ENCODE measurements around the gene KCNMA1. TPM values are rescaled to one million over a fixed set of nuclear protein-coding genes. Genes with fewer than 3 reads are reported as not detected.

Gene KCNMA1
- total RNA-seq, 1 experiment from 2014 or later: 143 TPM

DNA sequence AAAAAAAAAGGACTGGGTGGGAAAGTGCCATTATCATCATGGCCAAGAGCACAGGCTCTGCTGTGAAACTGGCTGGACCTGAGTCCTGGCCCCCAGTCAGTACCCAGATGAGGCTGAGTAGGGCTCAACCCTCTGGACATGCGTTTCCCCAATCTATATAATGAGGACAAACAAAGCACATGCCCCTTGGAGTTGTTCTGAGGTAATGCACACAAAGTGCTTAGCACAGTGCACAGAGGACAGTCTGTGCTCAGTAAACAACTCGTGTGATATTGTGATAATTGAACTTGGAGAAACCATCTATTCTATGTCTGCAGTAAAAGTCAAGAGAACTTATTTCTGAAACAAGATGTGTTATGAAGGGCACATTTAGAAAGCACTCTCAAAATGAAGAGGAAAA lies 138.8 kb downstream of the KCNMA1 start:
- Histone ChIP-seq H3K9ac (ENCODE audit: low read length) (no peak overlapping the region), H3K36me3 (ENCODE audit: low read depth, low read length) (no peaks in the 10 kb centered on the region; the same call in 1 of the 2 replicates), H3K9me2 (replicated peaks; ENCODE audit: low read length) (no peaks in the 10 kb centered on the region), H2AFZ (ENCODE audit: low read length) (no peak overlapping the region), H3K4me3 (ENCODE audit: low read length) (no peak overlapping the region), H3K79me2 (ENCODE audit: low read length) (peaks cover 53% of the 10 kb centered on the region), H3K4me1 (ENCODE audit: insufficient read depth, low read length) (peaks cover 36% of the 10 kb centered on the region), H3K27me3 (ENCODE audit: low read length) (no peaks in the 10 kb centered on the region), H3K9me3 (ENCODE audit: low read length) (no peaks in the 10 kb centered on the region), H3K4me2 (ENCODE audit: low read length) (no peak overlapping the region), H3K27ac (ENCODE audit: low read length) (no peak overlapping the region), H4K20me1 (ENCODE audit: low read length) (no peaks in the 10 kb centered on the region), H3F3A (ENCODE audit: low read length, unreplicated experiment) (peaks cover 6% of the 10 kb centered on the region)
- BruUV-seq (replicated peaks): no TSS peak
- ChIA-PET CTCF (no interaction called here), POLR2A (ENCODE audit: unreplicated experiment) (no interaction called here)
- DNase-seq: no peak
- TF ChIP-seq EZH2phosphoT487 (IDR thresholded peaks at IDR 0.05; ENCODE audit: borderline replicate concordance, low read length) (no peak), EZH2 (IDR thresholded peaks at IDR 0.05; ENCODE audit: low read length, unreplicated experiment) (no peak), CTCF (conservative IDR thresholded peaks at IDR 0.05; ENCODE audit: low read depth, low read length) (no peak)
- intact Hi-C loops (cut with micrococcal nuclease): no loop called here
- no peak for ATAC-seq

DNA sequence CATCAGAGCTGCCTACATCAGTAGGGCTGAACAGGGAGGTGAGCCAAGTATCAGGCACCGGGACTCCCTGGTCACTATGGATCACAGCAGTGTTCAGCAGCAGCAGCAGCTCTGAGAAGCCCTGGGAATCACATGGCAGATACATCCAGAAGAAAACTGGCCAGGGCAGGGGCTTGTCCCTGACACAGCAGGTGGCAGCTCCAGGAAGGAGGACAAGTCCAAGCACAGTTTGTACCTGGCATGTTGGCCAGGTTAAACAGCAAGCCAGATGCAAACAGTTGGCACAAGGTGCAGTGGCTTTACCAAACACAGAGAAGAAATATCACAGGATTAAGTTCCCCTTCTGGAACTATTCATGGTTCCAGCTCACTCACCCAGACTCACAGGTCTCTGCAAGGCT lies 139.4 kb downstream of the KCNMA1 start:
- no peak for ATAC-seq
- ChIA-PET CTCF (interaction anchor here (0.7 kb wide), 1 partner anchor 108 kb away, joined by 5 read pairs; no protein-coding TSS in a partner anchor), POLR2A (ENCODE audit: unreplicated experiment) (no interaction called here)
- Histone ChIP-seq H3K4me1 (ENCODE audit: insufficient read depth, low read length) (peaks cover 30% of the 10 kb centered on the region), H3K9me3 (ENCODE audit: low read length) (no peaks in the 10 kb centered on the region), H3K4me2 (ENCODE audit: low read length) (no peak overlapping the region), H3F3A (ENCODE audit: low read length, unreplicated experiment) (peaks cover under 1% of the 10 kb centered on the region), H3K36me3 (ENCODE audit: low read depth, low read length) (peaks cover 6% of the 10 kb centered on the region; the same call in 1 of the 2 replicates), H3K27ac (ENCODE audit: low read length) (no peak overlapping the region), H3K4me3 (ENCODE audit: low read length) (no peak overlapping the region), H3K27me3 (ENCODE audit: low read length) (no peaks in the 10 kb centered on the region), H3K9me2 (replicated peaks; ENCODE audit: low read length) (no peaks in the 10 kb centered on the region), H3K79me2 (ENCODE audit: low read length) (peaks cover 47% of the 10 kb centered on the region), H2AFZ (ENCODE audit: low read length) (no peak overlapping the region), H4K20me1 (ENCODE audit: low read length) (no peaks in the 10 kb centered on the region), H3K9ac (ENCODE audit: low read length) (no peak overlapping the region)
- TF ChIP-seq EZH2 (IDR thresholded peaks at IDR 0.05; ENCODE audit: low read length, unreplicated experiment) (no peak), EZH2phosphoT487 (IDR thresholded peaks at IDR 0.05; ENCODE audit: borderline replicate concordance, low read length) (no peak), CTCF (conservative IDR thresholded peaks at IDR 0.05; ENCODE audit: low read depth, low read length) (no peak)
- DNase-seq: no peak
- no TSS peak for BruUV-seq (replicated peaks)
- intact Hi-C loops (cut with micrococcal nuclease): no loop called here

GRCh38 chr10:77497748-77498147 lies 139.9 kb downstream of the KCNMA1 start:
- no peak for DNase-seq
- H3K9me2 ChIP-seq (replicated peaks; ENCODE audit: low read length): no peaks in the 10 kb centered on the region
- no peak overlapping the region for H3K4me3 ChIP-seq (ENCODE audit: low read length)
- no peak overlapping the region for H3K4me2 ChIP-seq (ENCODE audit: low read length)
- intact Hi-C loops (cut with micrococcal nuclease): no loop called here
- no peak for TF ChIP-seq CTCF (conservative IDR thresholded peaks at IDR 0.05; ENCODE audit: low read depth, low read length)
- TF ChIP-seq EZH2 (IDR thresholded peaks at IDR 0.05; ENCODE audit: low read length, unreplicated experiment): no peak
- no peak for TF ChIP-seq EZH2phosphoT487 (IDR thresholded peaks at IDR 0.05; ENCODE audit: borderline replicate concordance, low read length)
- no peaks in the 10 kb centered on the region for H3F3A ChIP-seq (ENCODE audit: low read length, unreplicated experiment)
- peaks cover 26% of the 10 kb centered on the region for H3K4me1 ChIP-seq (ENCODE audit: insufficient read depth, low read length)
- H3K27me3 ChIP-seq (ENCODE audit: low read length): no peaks in the 10 kb centered on the region
- H3K9ac ChIP-seq (ENCODE audit: low read length): no peak overlapping the region
- no peaks in the 10 kb centered on the region for H3K9me3 ChIP-seq (ENCODE audit: low read length)
- peaks cover 43% of the 10 kb centered on the region for H3K79me2 ChIP-seq (ENCODE audit: low read length)
- H3K36me3 ChIP-seq (ENCODE audit: low read depth, low read length): peaks cover 10% of the 10 kb centered on the region
- H3K27ac ChIP-seq (ENCODE audit: low read length): no peak overlapping the region
- ATAC-seq: no peak
- no TSS peak for BruUV-seq (replicated peaks)
- H2AFZ ChIP-seq (ENCODE audit: low read length): no peak overlapping the region
- ChIA-PET CTCF (interaction anchor here (0.7 kb wide), 1 partner anchor 108 kb away, joined by 5 read pairs; no protein-coding TSS in a partner anchor), POLR2A (ENCODE audit: unreplicated experiment) (interaction anchor here (0.7 kb wide), 1 partner anchor 80 kb away, joined by 5 read pairs; no protein-coding TSS in a partner anchor)
- no peaks in the 10 kb centered on the region for H4K20me1 ChIP-seq (ENCODE audit: low read length)

All from PC-3 (cell line).